Neural cell (in vitro differentiated cells): ENCODE results near the gene CTDSPL. TPM values are rescaled to one million over a fixed set of nuclear protein-coding genes. Genes with fewer than 3 reads are reported as not detected.

Experiments used
- H2AFZ ChIP-seq: fragments of 200-600, 300-800 bp; sonication (generic), shearing (Covaris generic); 2 replicates; pipeline ENCODE4 v1.6.0; 2014; ENCODE audit warnings: low read depth, mild to moderate bottlenecking, antibody characterized with exemption, low read length, moderate library complexity
- H3F3A ChIP-seq: fragments of 200-600 bp; shearing (Covaris generic); 2 replicates; pipeline ENCODE4 v1.6.1; 2016; ENCODE audit warnings: mild to moderate bottlenecking, moderate library complexity, mixed read lengths, antibody characterized with exemption, low read length; ENCODE audit not compliant: insufficient read depth, poor library complexity, severe bottlenecking
- H3K27ac ChIP-seq: fragments of 200-600, 300-800 bp; sonication (generic), shearing (Covaris generic); 2 replicates; pipeline ENCODE4 v1.5.1; 2014; ENCODE audit warnings: mild to moderate bottlenecking, low read length, moderate library complexity
- H3K27me3 ChIP-seq: fragments of 300-800, 200-600 bp; sonication (generic), shearing (Covaris generic); 2 replicates; pipeline ENCODE4 v1.6.0; 2014; ENCODE audit warnings: mild to moderate bottlenecking, low read depth, low read length, moderate library complexity; ENCODE audit not compliant: insufficient read depth
- H3K36me3 ChIP-seq: fragments of 300-800, 200-600 bp; sonication (generic), shearing (Covaris generic); 2 replicates; pipeline ENCODE4 v1.5.1; 2014; ENCODE audit warnings: mild to moderate bottlenecking, antibody characterized with exemption, low read length, moderate library complexity; ENCODE audit not compliant: insufficient read depth
- H3K4me2 ChIP-seq: fragments of 300-800, 200-600 bp; sonication (generic), shearing (Covaris generic); 2 replicates; pipeline ENCODE4 v1.6.0; 2014; ENCODE audit warnings: mild to moderate bottlenecking, low read length
- H3K4me3 ChIP-seq: fragments of 300-800, 200-600 bp; sonication (generic), shearing (Covaris generic); 2 replicates; pipeline ENCODE4 v1.5.1; 2014; ENCODE audit warnings: mild to moderate bottlenecking, low read length, moderate library complexity
- H3K79me2 ChIP-seq: fragments of 200-600 bp; shearing (Covaris generic); replicated peaks from 2 replicates; pipeline ENCODE4 v1.6.0; 2014; ENCODE audit warnings: mild to moderate bottlenecking, low read length, moderate library complexity; ENCODE audit not compliant: insufficient read depth
- H3K9ac ChIP-seq: fragments of 300-800, 200-600 bp; sonication (generic), shearing (Covaris generic); 2 replicates; pipeline ENCODE4 v1.6.1; 2016; ENCODE audit warnings: mild to moderate bottlenecking, low read length, mixed read lengths
- H3K9me2 ChIP-seq: fragments of 200-600 bp; shearing (Covaris generic); 2 replicates; pipeline ENCODE4 v1.6.1; 2016; ENCODE audit warnings: mild to moderate bottlenecking, low read length, mixed read lengths; ENCODE audit not compliant: insufficient read depth
- H3K9me3 ChIP-seq: fragments of 200-600, 300-800 bp; sonication (generic), shearing (Covaris generic); 2 replicates; pipeline ENCODE4 v1.6.1; 2016; ENCODE audit warnings: mild to moderate bottlenecking, mixed run types, low read length, moderate library complexity, mixed read lengths
- H4K20me1 ChIP-seq: fragments of 200-600 bp; shearing (Covaris generic); 2 replicates; pipeline ENCODE4 v1.6.1; 2016; ENCODE audit warnings: mild to moderate bottlenecking, mixed run types; ENCODE audit not compliant: insufficient read depth
- CTCF ChIP-seq: fragments of 450-650 bp; IDR thresholded peaks from 2 replicates; pipeline ENCODE4 v1.5.1; 2014; ENCODE audit warnings: antibody characterized with exemption, mild to moderate bottlenecking, moderate library complexity; ENCODE audit not compliant: poor library complexity, severe bottlenecking
- EP300 ChIP-seq: fragments of 450-650 bp; conservative IDR thresholded peaks from 2 replicates; pipeline ENCODE4 v1.6.1; 2014; ENCODE audit warnings: antibody characterized with exemption, mild to moderate bottlenecking, moderate library complexity; ENCODE audit not compliant: poor library complexity, severe bottlenecking
- EZH2 ChIP-seq: fragments of 200-600, 300-800 bp; shearing (Covaris generic), sonication (generic); IDR thresholded peaks from 2 replicates; pipeline ENCODE4 v1.6.1; 2014; ENCODE audit warnings: antibody characterized with exemption, low read length, borderline replicate concordance, mild to moderate bottlenecking; ENCODE audit not compliant: insufficient read depth, poor library complexity, severe bottlenecking
- MXI1 ChIP-seq: fragments of 450-650 bp; conservative IDR thresholded peaks from 2 replicates; pipeline ENCODE4 v1.6.1; 2014; ENCODE audit warnings: antibody characterized with exemption, mild to moderate bottlenecking; ENCODE audit not compliant: poor library complexity, severe bottlenecking
- POLR2AphosphoS5 ChIP-seq: IDR thresholded peaks from 2 replicates; pipeline ENCODE4 v1.6.1; 2012
- RAD21 ChIP-seq: fragments of 450-650 bp; conservative IDR thresholded peaks from 2 replicates; pipeline ENCODE4 v1.6.1; 2014; ENCODE audit warnings: antibody characterized with exemption, mild to moderate bottlenecking, moderate library complexity
- REST ChIP-seq: IDR thresholded peaks from 2 replicates; pipeline ENCODE4 v1.6.1; 2012; ENCODE audit warnings: borderline replicate concordance
- SMC3 ChIP-seq: fragments of 450-650 bp; conservative IDR thresholded peaks from 2 replicates; pipeline ENCODE4 v1.6.1; 2014; ENCODE audit warnings: antibody characterized with exemption, mild to moderate bottlenecking, moderate library complexity; ENCODE audit not compliant: poor library complexity
- TAF1 ChIP-seq: IDR thresholded peaks from 2 replicates; pipeline ENCODE4 v1.6.1; 2012; ENCODE audit warnings: low read depth
- polyA plus RNA-seq: library from polyadenylated mRNA; depleted of rRNA; stranded (reverse); fragments of >200 nt; gene quantifications from 2 replicates; pipeline ENCODE4 v1.2.3, GENCODE V29; 2014

CTDSPL gene
- polyA plus RNA-seq, 1 donor from 2014 or later = 17.0 TPM

DNA sequence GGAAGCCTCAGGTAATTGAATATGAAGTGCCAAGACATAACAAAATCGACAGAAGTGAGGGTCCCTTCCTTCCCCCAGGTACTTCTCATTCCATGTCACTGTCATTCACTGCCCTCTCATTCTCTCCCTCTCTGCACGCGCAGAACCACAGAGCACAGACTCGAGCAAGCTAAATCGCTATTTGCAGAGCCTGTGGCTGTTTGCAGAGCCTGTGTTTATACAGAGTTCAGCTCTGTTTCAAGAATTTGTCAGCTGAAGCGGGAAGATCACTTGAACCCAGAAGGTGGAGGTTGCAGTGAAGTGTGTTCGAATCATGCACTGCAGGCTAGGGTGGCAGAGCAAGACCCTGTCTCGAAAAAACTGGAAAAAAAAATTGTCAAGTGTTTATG lies 131.4 kb downstream of the CTDSPL start:
- Histone ChIP-seq H3K79me2 (no peaks in the 10 kb centered on the region), H3K36me3 (no peaks in the 10 kb centered on the region), H3K27me3 (no peaks in the 10 kb centered on the region), H3K4me3 (no peak overlapping the region), H3K4me2 (no peak overlapping the region), H3K9me2 (no peaks in the 10 kb centered on the region), H2AFZ (no peak overlapping the region), H3K9me3 (no peaks in the 10 kb centered on the region), H4K20me1 (no peaks in the 10 kb centered on the region), H3K27ac (no peak overlapping the region), H3K9ac (no peak overlapping the region), H3F3A (no peaks in the 10 kb centered on the region)
- no peak for TF ChIP-seq MXI1
- no peak for TF ChIP-seq TAF1

- no peaks in the 10 kb centered on the region for H3F3A ChIP-seq
- no peak overlapping the region for H3K27ac ChIP-seq
Measured at GRCh38 chr3:37993460-37993819, 131.8 kb downstream of the CTDSPL start.

More at GRCh38 chr3:37993460-37993819, 131.8 kb downstream of the CTDSPL start:
- Histone ChIP-seq H3K4me2 (no peak overlapping the region), H2AFZ (no peak overlapping the region), H4K20me1 (no peaks in the 10 kb centered on the region), H3K9me2 (no peaks in the 10 kb centered on the region), H3K9ac (no peak overlapping the region), H3K27me3 (no peaks in the 10 kb centered on the region), H3K36me3 (no peaks in the 10 kb centered on the region), H3K79me2 (no peaks in the 10 kb centered on the region), H3K9me3 (no peaks in the 10 kb centered on the region), H3K4me3 (no peak overlapping the region)
- TF ChIP-seq RAD21 (no peak), CTCF (no peak), SMC3 (no peak), POLR2AphosphoS5 (no peak), TAF1 (no peak), EZH2 (no peak), EP300 (no peak), REST (no peak), MXI1 (no peak)
